Inflammatory macrophage treated with lipopolysaccharide for 4 hours (primary cell): ENCODE results near the gene ARRB1.
"Not testable (repeated sequence)": the region's sequence is repeated elsewhere in the genome, so short reads cannot be mapped to it uniquely, and the experiment has no call there.

ENCODE experiments used
- DNase-seq: peaks from one replicate; pipeline ENCODE4 v3.0.0-alpha.2; 2020

The ARRB1 gene

GRCh38 chr11:75298191-75298975 is 53.1 kb downstream of the ARRB1 start:
- no peak for DNase-seq

- DNase-seq, result no peak
Measured at GRCh38 chr11:75293903-75294302, 57.6 kb downstream of the ARRB1 start.

- no peak for DNase-seq
Measured at GRCh38 chr11:75292943-75293342, 58.5 kb downstream of the ARRB1 start.

GRCh38 chr11:75291741-75292140 is 59.7 kb downstream of the ARRB1 start:
- DNase-seq, result no peak

- DNase-seq, result no peak
Measured at GRCh38 chr11:75289919-75290318, 61.5 kb downstream of the ARRB1 start.

- DNase-seq, result no peak
Measured at GRCh38 chr11:75289511-75289760, 62.0 kb downstream of the ARRB1 start.

GRCh38 chr11:75287579-75287978 is 63.9 kb downstream of the ARRB1 start:
- DNase-seq, result no peak

GRCh38 chr11:75286826-75287465 is 64.5 kb downstream of the ARRB1 start:
- DNase-seq, result peak; percentile 25

- no peak for DNase-seq
Measured at GRCh38 chr11:75285776-75286360, 65.6 kb downstream of the ARRB1 start.

- DNase-seq, result no peak
Measured at GRCh38 chr11:75283391-75283931, 68.0 kb downstream of the ARRB1 start.

- DNase-seq, result no peak
Measured at GRCh38 chr11:75281469-75282095, 69.9 kb downstream of the ARRB1 start.

GRCh38 chr11:75280770-75281468 is 70.5 kb downstream of the ARRB1 start:
- no peak for DNase-seq

- DNase-seq, result peak; percentile 58
Measured at GRCh38 chr11:75280227-75280701, 71.2 kb downstream of the ARRB1 start.

GRCh38 chr11:75279273-75279672 is 72.2 kb downstream of the ARRB1 start:
- no peak for DNase-seq

- DNase-seq, result no peak
Measured at GRCh38 chr11:75277991-75278790, 73.3 kb downstream of the ARRB1 start.

- DNase-seq, result no peak
Measured at GRCh38 chr11:75277211-75277805, 74.2 kb downstream of the ARRB1 start.

- no peak for DNase-seq
Measured at GRCh38 chr11:75276686-75277085, 74.8 kb downstream of the ARRB1 start.

- no peak for DNase-seq
Measured at GRCh38 chr11:75276186-75276585, 75.3 kb downstream of the ARRB1 start.

GRCh38 chr11:75275581-75275980 is 75.9 kb downstream of the ARRB1 start:
- peak; percentile 35 for DNase-seq

- DNase-seq, result not testable (repeated sequence)
Measured at GRCh38 chr11:75274716-75275115, 76.7 kb downstream of the ARRB1 start.
